NCI-H1436 treated with DMSO at 0.1 percent for 48 hours (cell line): Measurements from ENCODE around the gene DIAPH3.

Experiments
- DNase-seq: peaks from one replicate; lab custom pipeline; 2025; lab: John Stamatoyannopoulos, UW

The DIAPH3 gene

DNA sequence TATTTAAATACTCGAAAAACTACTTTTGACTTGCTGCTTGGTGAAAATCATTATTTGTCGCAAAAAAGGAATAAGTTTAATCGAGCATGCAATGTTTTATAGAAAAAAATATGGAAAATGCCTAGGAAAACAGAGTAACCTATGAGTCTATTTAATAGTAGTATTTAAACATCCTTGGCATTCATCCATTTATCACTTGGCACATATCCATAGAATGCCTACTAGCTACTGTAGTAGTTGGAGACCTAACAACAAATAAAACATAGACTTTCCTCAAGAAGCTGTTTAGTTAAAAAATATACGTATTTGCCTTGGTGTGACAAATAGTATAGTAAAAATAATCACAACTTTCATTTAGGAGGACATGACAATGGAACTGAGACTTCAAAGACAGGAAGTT, 302.1 kb downstream of the DIAPH3 start:
- DNase-seq: no peak

GRCh38 chr13:59856281-59856810, 307.4 kb downstream of the DIAPH3 start:
- DNase-seq: no peak

GRCh38 chr13:59846845-59847620, 316.7 kb downstream of the DIAPH3 start:
- DNase-seq: no peak

DNA sequence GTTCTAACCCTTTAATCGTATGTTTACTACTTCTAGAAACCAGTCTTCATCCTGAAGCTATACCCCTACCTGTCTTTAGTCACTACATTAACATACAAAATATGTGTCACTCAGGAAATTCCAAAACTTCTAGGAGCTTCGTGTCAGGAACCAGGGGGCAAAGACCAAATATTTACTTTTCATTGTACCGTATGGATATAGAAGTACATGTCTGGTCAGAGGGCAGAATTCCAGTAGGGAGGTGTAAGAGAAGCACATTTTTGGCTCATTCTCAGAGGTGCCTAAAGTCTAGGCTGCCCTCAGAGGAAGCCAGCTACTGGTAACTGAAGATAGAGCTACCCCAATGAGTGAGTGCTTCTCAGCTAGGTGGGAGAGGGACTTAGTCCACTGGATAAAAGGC, 320.7 kb downstream of the DIAPH3 start:
- no peak for DNase-seq

DNA sequence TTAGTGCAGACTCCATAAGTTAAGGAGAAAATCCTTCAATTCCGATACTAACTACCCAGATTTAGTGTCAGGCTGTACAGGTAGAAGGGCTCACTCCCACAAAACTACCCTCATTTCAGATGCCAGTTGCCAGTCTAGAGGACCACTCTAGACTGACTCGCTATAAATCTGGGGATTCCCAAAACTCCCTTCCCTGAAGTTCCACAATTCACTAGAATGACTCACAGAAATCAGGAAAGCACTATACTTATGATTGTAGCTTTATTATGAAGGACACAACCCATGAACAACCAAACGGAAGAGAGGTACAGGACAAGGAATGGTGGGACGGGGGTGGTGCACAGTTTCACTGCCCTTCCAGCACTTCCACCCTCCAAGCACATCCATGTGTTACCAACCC, 321.2 kb downstream of the DIAPH3 start:
- no peak for DNase-seq

DNA sequence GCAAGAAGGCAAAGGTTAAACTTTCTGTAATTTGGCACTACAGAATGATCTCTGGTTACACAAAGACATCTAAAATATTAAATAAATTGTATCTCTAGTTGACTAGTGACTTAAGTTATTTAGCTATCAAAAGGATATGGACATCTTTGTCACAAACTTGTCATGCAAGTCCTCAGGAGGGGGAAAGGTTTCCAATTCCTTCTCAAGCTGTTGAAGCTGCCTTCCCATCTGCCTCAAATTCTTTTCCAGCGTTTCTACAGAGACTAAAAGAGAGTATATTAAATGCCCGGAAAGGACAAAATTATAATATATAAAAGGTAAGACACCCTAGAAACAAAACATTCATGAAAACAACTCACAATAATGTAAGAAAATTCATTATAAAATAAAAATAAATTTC, 324.5 kb downstream of the DIAPH3 start:
- DNase-seq: no peak

DNA sequence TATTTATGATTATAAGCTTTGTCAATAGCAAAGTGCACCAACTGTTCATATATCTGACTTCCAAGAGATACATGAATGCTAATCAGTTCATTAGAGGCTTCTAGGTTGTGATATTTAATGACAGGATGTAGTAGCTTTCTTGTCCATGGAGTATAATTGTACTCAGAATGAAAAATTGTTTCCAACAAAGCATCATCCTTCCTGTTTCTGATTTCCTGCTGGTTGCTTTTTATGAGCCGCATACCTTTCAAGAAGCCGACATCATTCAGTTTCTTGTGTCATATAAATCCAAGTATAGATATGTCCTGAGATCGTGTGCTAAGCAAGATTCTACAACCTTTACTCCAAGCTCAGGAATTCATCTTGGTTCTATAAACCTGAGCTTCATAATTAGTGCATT, 326.6 kb downstream of the DIAPH3 start:
- no peak for DNase-seq

DNA sequence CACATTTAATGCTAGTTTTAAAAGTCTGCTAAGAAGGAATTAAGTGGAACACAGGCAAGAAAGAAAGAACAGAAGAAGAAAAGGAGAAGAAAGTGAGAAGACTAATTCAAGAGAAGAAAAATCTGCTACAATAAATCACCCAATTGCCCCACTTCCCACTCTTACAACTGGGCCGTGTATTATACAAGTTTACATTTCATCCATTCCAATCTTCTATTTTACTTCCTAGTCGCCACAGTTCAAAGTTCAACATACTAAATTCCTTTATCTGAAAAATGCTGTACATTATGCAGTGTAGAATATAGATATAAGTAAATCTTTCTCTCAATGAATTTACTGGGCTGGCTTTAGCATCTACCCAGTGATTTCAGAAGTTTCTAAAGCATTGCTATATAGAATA, 328.2 kb downstream of the DIAPH3 start:
- DNase-seq: no peak

GRCh38 chr13:59834801-59835200, 328.9 kb downstream of the DIAPH3 start:
- DNase-seq: no peak

DNA sequence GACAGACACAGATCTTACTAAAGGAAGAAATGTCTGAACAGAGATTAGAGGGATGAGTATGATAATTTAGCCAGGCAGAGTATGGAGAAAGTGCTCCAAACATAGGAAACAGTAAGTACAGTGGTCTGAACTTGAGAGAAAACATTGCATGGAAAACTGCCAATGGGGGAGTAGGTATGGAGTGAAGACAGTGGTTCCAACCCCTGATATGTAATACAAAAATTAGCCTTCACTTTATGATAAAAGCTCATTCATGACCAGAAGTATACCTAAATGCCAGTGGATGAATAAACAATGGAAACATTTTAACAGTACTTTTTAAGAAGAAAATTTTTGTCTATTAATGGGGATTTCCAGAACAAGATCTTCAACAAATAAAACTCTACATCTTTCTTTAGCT, 334.0 kb downstream of the DIAPH3 start:
- no peak for DNase-seq

GRCh38 chr13:59823486-59823885, 340.2 kb downstream of the DIAPH3 start:
- DNase-seq: no peak

GRCh38 chr13:59809564-59809963, 354.2 kb downstream of the DIAPH3 start:
- DNase-seq: no peak

- DNase-seq: no peak
Observed at GRCh38 chr13:59806801-59807200, 356.9 kb downstream of the DIAPH3 start.

DNA sequence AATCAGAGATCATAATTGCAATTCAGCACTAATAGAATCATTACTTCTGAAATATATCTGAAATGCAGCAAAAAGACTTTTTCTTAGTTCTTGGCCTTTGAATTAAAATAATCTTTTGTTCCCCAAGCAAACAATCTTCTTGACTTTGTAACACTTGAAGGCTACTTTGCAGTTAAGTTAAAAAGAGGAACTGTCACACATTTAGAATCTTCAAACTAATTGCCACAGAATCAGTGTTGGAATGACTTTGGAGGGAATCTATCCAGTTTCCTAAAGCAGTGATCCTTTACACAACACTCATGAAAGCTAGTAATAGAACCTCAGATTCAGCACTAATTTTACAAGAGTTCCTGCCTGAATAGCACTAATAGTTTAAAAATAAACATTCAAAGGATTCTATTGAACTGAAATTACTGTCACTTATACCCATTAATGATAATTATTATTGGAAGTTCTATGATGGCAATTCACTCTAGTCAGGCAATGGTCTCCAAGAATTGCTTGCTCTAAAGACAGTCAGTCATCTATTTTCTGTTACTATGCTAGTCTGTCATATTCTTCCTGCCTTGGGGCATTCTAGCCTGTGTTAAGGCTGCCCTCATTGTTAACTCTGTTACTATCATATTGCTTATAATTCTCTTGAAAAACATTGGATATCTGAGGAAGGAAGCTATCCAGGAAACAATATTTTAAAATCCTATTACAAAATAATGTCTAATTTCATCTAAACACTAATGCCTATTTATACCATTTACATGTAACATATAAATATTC, 362.4 kb downstream of the DIAPH3 start:
- no peak for DNase-seq

DNA sequence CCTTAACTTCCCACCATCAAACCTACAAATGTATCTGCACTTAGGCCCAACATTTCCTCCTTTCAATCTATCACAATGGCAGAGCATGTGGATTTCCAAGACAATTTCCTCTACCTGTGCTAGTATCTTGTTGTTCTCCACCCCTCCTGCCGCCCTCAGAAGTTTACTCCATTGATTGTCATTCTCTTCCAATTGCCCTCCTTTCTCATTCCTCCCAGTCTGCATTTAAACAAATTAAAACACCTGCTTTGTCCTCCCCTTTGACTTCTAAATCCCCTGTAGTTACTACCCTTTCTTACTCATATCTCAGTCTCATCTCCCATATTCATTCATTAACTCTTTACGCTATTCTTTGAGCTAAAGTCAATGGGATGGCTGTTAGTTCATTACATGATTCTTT, 370.6 kb downstream of the DIAPH3 start:
- no peak for DNase-seq

- DNase-seq: no peak
Observed at GRCh38 chr13:59790626-59791025, 373.1 kb downstream of the DIAPH3 start.

GRCh38 chr13:59789558-59789957, 374.2 kb downstream of the DIAPH3 start:
- no peak for DNase-seq

DNA sequence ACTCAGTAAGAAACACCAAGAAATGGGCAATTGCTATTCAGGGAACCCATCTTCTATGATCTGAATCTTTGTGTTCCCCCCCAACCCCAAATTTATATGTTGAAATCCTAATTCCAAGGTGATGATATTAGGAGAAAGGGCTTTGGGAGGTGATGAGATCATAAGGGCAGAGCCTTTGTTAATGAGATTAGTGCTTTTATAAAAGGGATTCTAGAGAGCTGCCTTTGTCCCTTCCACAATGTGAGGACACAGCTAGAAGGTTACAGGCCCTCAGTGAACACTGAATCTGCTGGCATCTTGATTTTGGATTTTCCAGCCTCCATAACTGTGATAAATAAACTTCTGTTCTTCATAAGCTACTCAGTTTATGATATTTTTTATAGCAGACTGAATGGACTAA, 376.0 kb downstream of the DIAPH3 start:
- no peak for DNase-seq

- no peak for DNase-seq
Observed at GRCh38 chr13:59782696-59783095, 381.0 kb downstream of the DIAPH3 start.

GRCh38 chr13:59780058-59780457, 383.7 kb downstream of the DIAPH3 start:
- DNase-seq: no peak

DNA sequence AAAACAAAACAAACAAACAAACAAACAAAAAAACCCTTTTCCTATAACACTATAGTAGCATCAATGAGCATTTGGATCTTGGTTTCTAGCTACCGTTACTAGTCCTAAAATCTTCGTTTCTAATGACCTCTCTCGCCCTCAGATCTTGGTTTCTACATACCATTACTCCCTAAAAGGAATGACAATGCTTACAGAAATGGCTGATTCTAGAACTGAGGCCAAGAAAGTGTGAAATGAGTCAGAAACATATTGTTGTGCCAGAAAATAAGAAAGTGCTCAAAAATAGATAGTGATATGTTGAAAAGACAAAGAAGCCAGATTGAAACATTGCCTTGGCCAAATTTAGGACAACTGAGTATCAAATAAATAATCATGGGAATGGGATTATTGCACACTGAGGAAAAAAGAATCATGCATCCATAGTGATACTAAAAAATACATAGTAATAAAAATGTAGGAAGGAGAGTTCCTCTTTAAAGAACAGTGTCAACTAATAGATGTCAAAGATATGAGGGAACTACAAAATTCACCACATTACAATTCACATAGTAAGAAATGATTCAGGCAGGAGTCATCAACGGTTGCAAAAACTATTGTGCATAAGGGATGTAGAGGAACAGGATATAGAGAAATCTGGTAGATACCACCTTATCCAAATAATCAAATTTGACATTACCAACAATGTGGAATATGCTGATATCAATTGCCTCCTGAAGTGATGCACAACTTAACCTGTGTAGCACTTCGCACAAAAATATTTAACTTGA, 386.6 kb downstream of the DIAPH3 start:
- no peak for DNase-seq

GRCh38 chr13:59774491-59774971, 389.2 kb downstream of the DIAPH3 start:
- no peak for DNase-seq
